ENCODE results near the gene AADACL2.

AADACL2 gene

GRCh38 chr3:151733613-151734012, at the start of gene AADACL2:
Gene AADACL2 (plus strand): TSS chr3:151733927. CDS start chr3:151734036, 109 bp downstream.
- Histone ChIP-seq H3K9ac (ENCODE audit: low read depth, low read length, poor library complexity, severe bottlenecking) (no peak within 1 kb of the TSS), H2AFZ (ENCODE audit: low read length) (no peak within 1 kb of the TSS), H3K79me2 (ENCODE audit: insufficient read depth, low read length) (no peaks in the 10 kb centered on the region), H3K4me1 (ENCODE audit: insufficient read depth, low read length, poor library complexity, severe bottlenecking) (no peaks in the 10 kb centered on the region), H3K9me3 (ENCODE audit: insufficient read depth, low read depth, low read length) (no peaks in the 10 kb centered on the region), H3K36me3 (ENCODE audit: insufficient read depth, low read length) (no peaks in the 10 kb centered on the region), H3K9me2 (replicated peaks; ENCODE audit: low read depth, low read length) (no peaks in the 10 kb centered on the region), H3K4me2 (ENCODE audit: low read depth, low read length, poor library complexity, severe bottlenecking) (no peak within 1 kb of the TSS), H3F3A (ENCODE audit: low read depth) (no peaks in the 10 kb centered on the region), H4K20me1 (ENCODE audit: insufficient read depth, low read length, poor library complexity, severe bottlenecking) (no peaks in the 10 kb centered on the region), H3K27me3 (ENCODE audit: insufficient read depth, low read length, poor library complexity, severe bottlenecking) (peaks cover 1% of the 10 kb centered on the region), H3K4me3 (ENCODE audit: low read length, poor library complexity, severe bottlenecking) (no peak within 1 kb of the TSS)
- TF ChIP-seq CTCF (conservative IDR thresholded peaks at IDR 0.05; ENCODE audit: low read length) (no peak), EZH2phosphoT487 (IDR thresholded peaks at IDR 0.05; ENCODE audit: borderline replicate concordance) (no peak)

- Histone ChIP-seq H3K9me2 (replicated peaks; ENCODE audit: low read depth, low read length) (no peaks in the 10 kb centered on the region), H2AFZ (ENCODE audit: low read length) (no peak overlapping the region), H4K20me1 (ENCODE audit: insufficient read depth, low read length, poor library complexity, severe bottlenecking) (no peaks in the 10 kb centered on the region), H3K4me1 (ENCODE audit: insufficient read depth, low read length, poor library complexity, severe bottlenecking) (no peaks in the 10 kb centered on the region), H3K4me3 (ENCODE audit: low read length, poor library complexity, severe bottlenecking) (no peak overlapping the region), H3K9me3 (ENCODE audit: insufficient read depth, low read depth, low read length) (no peaks in the 10 kb centered on the region), H3K27me3 (ENCODE audit: insufficient read depth, low read length, poor library complexity, severe bottlenecking) (no peaks in the 10 kb centered on the region), H3K79me2 (ENCODE audit: insufficient read depth, low read length) (no peaks in the 10 kb centered on the region), H3K4me2 (ENCODE audit: low read depth, low read length, poor library complexity, severe bottlenecking) (no peak overlapping the region), H3F3A (ENCODE audit: low read depth) (no peaks in the 10 kb centered on the region), H3K36me3 (ENCODE audit: insufficient read depth, low read length) (no peaks in the 10 kb centered on the region), H3K9ac (ENCODE audit: low read depth, low read length, poor library complexity, severe bottlenecking) (no peak overlapping the region)
- TF ChIP-seq EZH2phosphoT487 (IDR thresholded peaks at IDR 0.05; ENCODE audit: borderline replicate concordance), result no peak
- TF ChIP-seq CTCF (conservative IDR thresholded peaks at IDR 0.05; ENCODE audit: low read length), result no peak
Observed at GRCh38 chr3:151684094-151684493, 49.6 kb upstream of the AADACL2 start.

- H2AFZ ChIP-seq (ENCODE audit: low read length), result peak overlapping the region; percentile 54; the same call in 1 of the 2 replicates
- H3K4me3 ChIP-seq (ENCODE audit: low read length, poor library complexity, severe bottlenecking), result no peak overlapping the region
- no peak overlapping the region for H3K9ac ChIP-seq (ENCODE audit: low read depth, low read length, poor library complexity, severe bottlenecking)
- no peak overlapping the region for H3K4me2 ChIP-seq (ENCODE audit: low read depth, low read length, poor library complexity, severe bottlenecking)
- H3K4me1 ChIP-seq (ENCODE audit: insufficient read depth, low read length, poor library complexity, severe bottlenecking), result no peaks in the 10 kb centered on the region
- H3F3A ChIP-seq (ENCODE audit: low read depth), result no peaks in the 10 kb centered on the region
- TF ChIP-seq EZH2phosphoT487 (IDR thresholded peaks at IDR 0.05; ENCODE audit: borderline replicate concordance), result no peak
- TF ChIP-seq CTCF (conservative IDR thresholded peaks at IDR 0.05; ENCODE audit: low read length), result no peak
- no peaks in the 10 kb centered on the region for H3K36me3 ChIP-seq (ENCODE audit: insufficient read depth, low read length)
- H3K79me2 ChIP-seq (ENCODE audit: insufficient read depth, low read length), result no peaks in the 10 kb centered on the region
- H3K9me2 ChIP-seq (replicated peaks; ENCODE audit: low read depth, low read length), result no peaks in the 10 kb centered on the region
- H3K9me3 ChIP-seq (ENCODE audit: insufficient read depth, low read depth, low read length), result no peaks in the 10 kb centered on the region
- H4K20me1 ChIP-seq (ENCODE audit: insufficient read depth, low read length, poor library complexity, severe bottlenecking), result no peaks in the 10 kb centered on the region
- H3K27me3 ChIP-seq (ENCODE audit: insufficient read depth, low read length, poor library complexity, severe bottlenecking), result no peaks in the 10 kb centered on the region
Observed at GRCh38 chr3:151686257-151686656, 47.5 kb upstream of the AADACL2 start.

All from Loucy (cell line).